Lung microvascular endothelial cell (primary cell): ENCODE data around the gene GATC. TPM values are rescaled to one million over a fixed set of nuclear protein-coding genes. Genes with fewer than 3 reads are reported as not detected.
"Not testable (repeated sequence)": the region's sequence is repeated elsewhere in the genome, so short reads cannot be mapped to it uniquely, and the experiment has no call there.

Experiments
- DNase-seq, 2 donors: peaks; one replicate each; pipeline versions ENCODE4 v3.0.0 to v3.0.0-alpha.2; 2010; ENCODE audit warnings: low read depth in 2 of 2
- total RNA-seq: library from RNA; depleted of rRNA; stranded (reverse); fragments of >200 nt; gene quantifications from 2 replicates; pipeline ENCODE4 v1.2.1, GENCODE V29; 2014

The GATC gene
- total RNA-seq, 1 donor from 2014 or later: 17.5 TPM

DNA sequence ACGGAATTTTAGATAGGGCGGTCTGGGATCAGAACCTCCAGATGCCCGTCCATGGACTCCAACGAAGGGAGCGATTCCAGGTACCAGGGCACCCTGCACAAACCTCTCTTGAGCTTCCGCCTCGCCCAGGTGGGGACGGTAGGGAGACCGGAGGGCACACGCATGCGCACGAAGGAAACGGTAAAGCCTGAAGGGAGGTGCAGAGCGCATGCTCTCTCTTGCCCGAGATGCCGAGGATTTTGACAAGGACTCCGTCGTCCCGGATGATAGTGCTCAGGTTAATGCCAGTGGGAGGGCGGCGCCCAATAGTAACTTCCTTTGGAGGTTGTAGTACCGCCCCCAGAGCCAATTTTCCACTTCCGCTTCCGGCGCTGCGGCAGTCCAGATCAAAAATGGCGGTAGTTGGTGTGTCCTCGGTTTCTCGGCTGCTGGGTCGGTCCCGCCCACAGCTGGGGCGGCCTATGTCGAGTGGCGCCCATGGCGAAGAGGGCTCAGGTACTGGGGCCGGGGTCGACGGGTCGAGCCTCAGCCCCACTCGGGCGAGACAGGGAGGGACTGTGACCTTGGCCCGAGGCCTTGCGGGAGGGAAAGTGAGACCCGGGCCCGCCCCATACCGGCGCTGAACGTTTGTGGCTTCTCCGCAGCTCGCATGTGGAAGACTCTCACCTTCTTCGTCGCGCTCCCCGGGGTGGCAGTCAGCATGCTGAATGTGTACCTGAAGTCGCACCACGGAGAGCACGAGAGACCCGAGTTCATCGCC is 8.3 kb upstream of the GATC start, which contains the start of gene COX6A1:
COX6A1 (plus strand) TSS at position 379 of the 760 bp plus-strand sequence; CDS start at position 393, 14 bp downstream.
- DNase-seq: peak; percentile 92 to 96

DNA sequence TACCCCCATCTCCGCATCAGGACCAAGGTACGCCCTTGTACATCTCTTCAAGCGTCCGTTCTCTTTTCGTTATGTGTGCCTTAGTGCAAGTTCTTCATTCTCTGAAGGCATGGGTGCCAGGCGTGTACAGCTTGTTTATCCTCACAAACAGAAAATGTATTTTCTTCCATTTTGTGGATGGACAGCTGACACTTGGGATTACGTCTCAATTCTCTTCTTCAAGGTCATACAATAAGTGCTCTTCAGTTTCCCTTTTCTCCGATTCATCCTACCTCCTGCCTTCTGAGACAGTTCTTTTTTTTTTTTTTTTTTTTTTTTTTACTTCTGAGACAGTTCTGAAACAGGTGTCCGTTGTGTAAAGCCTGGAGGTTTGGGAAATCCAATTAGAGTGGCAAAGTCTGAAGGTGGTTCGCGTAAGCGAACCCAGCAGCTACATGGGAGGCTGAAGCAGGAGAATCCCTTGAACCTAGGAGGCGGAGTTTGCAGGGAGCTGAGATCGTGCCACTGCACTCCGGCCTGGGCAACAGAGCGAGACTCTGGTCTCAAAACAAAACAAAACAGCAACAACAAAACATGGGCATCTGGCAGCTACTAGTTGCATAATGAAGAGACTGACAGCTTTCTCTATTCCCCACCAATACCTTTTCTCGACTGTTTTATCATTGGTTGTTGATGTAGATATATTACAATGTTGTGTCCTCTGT is 7.6 kb upstream of the GATC start:
- DNase-seq: peak in 1 of 2 donors; percentile 15

- DNase-seq: peak; percentile 81 to 83
These were observed 6.5 kb upstream of the GATC start for GRCh38 chr12:120439646-120440247.

GRCh38 chr12:120444676-120445075 is 1.6 kb upstream of the GATC start:
- no peak for DNase-seq

DNA sequence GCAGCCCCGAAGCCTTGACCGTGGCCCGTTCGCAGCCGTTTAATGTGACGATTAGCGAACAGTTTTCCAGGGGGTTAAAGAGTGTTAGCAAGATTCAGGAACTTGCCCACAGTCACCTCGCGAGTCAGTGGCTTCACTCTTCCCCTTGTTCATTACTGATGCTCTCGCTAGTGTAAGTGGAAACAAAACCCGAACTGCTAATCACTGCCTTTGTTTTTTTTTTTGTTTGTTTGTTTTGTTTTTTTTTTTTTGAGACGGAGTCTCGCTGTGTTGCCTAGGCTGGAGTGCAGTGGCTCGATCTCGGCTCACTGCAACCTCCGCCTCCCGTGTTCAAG is 567 bp downstream of the GATC start:
- not testable (repeated sequence) for DNase-seq

- no peak for DNase-seq
These were observed 1.7 kb downstream of the GATC start for GRCh38 chr12:120447992-120448391.

DNA sequence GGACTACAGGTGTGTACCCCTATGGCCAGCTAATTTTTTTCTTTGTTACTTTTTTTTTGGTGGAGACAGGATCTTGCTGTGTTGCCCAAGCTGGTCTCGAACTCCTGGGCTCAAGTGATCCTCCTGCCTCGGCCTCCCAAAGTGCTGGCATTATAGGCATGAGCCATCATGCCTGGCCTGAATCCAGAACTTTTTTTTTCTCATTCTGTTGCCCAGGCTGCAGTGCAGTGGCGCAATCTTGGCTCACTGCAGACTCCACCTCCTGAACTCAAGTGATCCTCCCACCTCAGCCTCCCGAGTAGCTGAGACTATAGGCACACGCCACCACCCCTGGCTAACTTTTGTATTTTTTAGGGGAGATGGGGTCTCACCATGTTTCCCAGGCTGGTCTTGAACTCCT is 6.3 kb downstream of the GATC start:
- not testable (repeated sequence) for DNase-seq

GRCh38 chr12:120453060-120453750 is 7.0 kb downstream of the GATC start:
- no peak for DNase-seq

DNA sequence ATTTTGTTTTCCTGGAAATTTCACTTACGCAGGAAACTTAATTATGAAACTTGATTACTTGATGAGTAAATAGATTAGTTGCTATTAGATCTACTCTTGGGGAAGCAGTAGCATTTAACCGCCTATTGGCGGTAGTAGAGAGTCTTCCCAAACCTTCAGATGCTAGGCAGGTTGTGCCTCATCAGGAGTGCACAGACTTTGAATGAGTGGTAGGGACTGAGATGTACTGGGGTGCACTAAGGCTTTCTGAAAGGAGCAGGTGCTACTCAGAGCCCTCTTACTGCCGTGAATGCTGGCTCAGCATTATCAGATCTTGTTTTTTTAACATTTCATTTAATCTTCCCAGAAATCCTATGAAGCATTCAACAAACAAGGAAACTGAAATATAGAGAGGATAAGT is 7.7 kb downstream of the GATC start:
- DNase-seq: peak; percentile 41 to 53

GRCh38 chr12:120455302-120455701 is 9.1 kb downstream of the GATC start:
- no peak for DNase-seq

DNA sequence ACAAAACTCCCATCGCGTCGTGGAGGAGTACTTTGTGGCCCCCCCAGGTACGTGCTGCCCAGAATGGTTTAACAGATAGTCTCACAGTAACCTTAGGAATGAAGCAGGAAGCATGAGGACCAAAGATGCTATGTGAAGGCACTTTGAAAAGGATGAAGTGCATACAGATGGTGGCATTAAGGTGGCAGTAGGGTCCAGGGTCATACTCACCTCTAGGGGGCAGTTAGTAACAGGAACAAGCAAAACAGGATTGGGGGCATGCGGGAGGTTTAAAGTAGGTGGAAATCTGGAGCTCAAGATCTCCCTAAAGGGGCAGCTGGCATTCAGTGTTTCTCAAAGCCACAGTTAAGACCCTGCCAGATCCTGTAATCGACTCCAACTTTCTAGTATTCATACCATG is 10.9 kb downstream of the GATC start:
- peak in 1 of 2 donors; percentile 29 for DNase-seq

GRCh38 chr12:120460157-120460556 is 13.9 kb downstream of the GATC start:
- no peak for DNase-seq

DNA sequence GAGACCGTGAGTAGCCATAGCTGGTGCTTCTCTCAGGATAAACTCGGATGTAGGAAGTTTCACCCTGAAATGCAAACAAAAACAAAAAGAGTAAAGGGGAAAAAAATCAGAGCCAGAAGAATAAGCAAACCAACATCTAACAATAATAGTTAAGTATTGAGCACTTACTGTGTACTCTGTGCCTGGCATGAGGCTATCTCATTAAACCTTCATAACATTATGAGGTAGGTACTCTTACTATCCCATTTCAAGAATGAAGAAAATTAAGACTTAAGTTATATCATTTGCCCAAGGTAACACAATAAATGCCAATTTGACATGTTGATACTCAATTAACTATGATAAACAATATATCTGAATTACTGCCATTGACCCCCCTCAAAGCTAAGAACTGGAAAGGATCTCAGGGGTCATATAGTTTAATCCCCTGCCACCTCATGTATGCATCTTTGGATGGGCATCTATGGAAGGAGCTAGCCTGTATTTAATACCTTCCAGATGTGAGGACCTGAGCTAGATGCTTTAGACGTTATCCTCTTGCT is 15.9 kb downstream of the GATC start:
- no peak for DNase-seq

GRCh38 chr12:120463712-120464111 is 17.5 kb downstream of the GATC start:
- DNase-seq: no peak

DNA sequence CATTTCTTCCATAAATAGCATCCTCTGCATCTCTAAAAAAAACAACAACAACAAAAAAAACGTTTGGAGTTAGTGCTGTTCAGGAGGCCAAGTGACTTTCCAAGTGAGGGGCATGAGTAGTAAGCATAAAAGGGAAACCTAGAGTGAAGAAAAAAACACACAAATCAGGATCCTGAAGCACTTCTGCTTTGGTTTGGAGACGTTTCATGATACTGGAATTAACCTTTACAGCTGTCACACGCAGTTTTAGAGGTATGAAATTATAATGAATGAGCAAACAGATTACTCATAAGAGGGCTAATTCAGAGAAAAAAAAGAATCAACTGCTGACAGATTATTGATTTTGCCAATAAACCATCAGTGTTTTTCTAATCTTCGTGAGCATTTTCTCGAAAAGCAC is 19.5 kb downstream of the GATC start:
- DNase-seq: no peak

DNA sequence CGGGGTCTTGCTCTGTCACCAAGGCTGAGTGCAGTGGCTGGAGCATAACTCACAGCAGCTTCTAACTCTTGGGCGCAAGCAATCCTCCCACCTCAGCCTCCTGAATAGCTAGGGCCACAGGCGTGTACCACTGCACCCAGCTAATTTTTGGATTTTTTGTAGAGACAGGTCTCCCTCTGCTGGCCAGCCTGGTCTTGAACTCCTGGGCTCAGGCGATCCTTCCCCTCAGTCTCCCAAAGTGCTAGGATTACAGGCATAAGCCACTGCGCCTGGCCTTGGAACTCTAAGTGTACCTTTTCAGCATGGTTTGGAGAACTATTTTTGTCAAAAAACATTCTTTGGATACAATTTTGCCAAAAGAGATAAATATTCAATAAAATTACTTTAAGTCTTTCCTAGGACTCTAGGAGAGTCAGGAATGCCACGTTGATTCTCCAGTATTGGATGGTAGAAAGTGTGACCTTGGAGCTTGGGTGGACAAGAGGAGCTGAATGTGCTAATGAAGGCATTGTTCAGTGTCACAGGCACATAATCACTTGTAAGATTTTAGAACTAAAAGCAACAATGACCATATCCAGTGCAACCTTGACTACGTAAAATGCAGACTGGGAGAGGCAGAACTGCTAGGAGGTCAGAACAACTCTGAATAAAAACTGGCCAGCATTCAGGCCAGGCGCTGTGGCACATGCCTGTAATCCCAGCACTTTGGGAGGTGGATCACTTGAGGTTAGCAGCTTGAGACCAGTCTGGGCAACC is 20.5 kb downstream of the GATC start:
- DNase-seq: peak; percentile 55 to 58

DNA sequence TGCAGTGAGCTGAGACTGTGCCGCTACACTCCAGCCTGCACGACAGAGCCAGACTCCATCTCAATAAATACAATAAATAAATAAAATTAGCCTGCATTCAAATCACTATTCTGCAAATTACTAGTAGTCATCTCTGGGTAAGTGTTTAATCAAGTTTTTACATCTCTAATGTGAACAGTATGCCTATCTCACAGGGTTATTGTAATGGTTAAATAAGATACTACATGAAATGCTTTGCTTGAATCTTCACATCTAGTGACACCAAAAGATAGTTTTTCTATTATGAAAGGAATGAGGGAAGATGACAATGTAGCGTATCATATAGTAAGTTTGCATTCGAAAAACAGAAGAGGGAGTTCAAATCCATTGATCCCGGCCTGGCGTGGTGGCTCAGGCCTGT is 21.2 kb downstream of the GATC start:
- DNase-seq: no peak

DNA sequence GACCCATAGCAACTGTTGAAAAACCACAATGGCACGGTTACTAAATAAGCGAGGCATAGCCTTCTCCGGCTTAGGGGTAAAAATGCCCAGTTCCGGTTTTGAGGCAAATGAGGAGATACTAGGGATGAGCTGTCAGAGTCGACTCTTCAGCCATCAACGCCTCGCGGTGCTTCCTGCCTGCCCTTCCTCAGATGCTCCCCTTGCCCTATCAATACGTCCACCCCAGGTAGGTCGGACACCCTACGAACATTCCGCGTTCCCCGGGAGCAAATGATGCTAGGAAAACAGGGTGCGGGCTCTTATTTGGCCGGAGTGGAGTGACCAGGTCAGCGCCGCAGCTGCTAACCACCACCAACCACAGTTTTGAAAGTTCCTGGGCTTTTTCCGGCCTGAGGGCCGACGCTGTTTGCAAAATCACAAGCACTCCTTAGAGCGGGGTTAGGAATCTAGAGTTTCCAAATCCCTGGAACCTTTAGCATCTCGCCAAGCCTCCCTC is 22.1 kb downstream of the GATC start:
- peak; percentile 55 to 75 for DNase-seq

GRCh38 chr12:120468821-120469449 is 22.7 kb downstream of the GATC start:
- DNase-seq: peak; percentile 59 to 61

- peak; percentile 98 to 99 for DNase-seq
These were observed 23.4 kb downstream of the GATC start, which contains the start of gene SRSF9 for GRCh38 chr12:120469450-120470149. Gene SRSF9, minus strand, starts transcription at chr12:120469748. Its CDS starts 139 bp downstream, at chr12:120469609.
